HEK293 (cell line): ENCODE measurements around the gene EPO.

Experiments used
- CTCF ChIA-PET: fragments of 350-600 bp; formaldehyde crosslinking; extraction: SDS; loops from one replicate; lab custom pipeline; 2021; ENCODE audit warnings: antibody characterized with exemption; lab: Yijun Ruan, JAX
- POLR2A ChIA-PET: fragments of 300-600 bp; formaldehyde crosslinking; extraction: SDS; loops from one replicate; lab custom pipeline; 2020; ENCODE audit warnings: antibody characterized with exemption, inconsistent platforms; lab: Yijun Ruan, JAX
- H3K27ac ChIP-seq: fragments of 200-500 bp; sonication (Bioruptor generic); 2 replicates; pipeline ENCODE4 v1.5.1; 2014; ENCODE audit warnings: low read depth, low read length, control low read depth, inconsistent platforms; ENCODE audit errors: extremely low read depth
- H3K36me3 ChIP-seq, 2 experiments: fragments of 200-500 bp in 1 of 2; sonication (Bioruptor generic) in 1 of 2; 1 replicate in 1 of 2; 2 replicates in 1 of 2; pipeline ENCODE4 v1.5.1; 2014 to 2017; ENCODE audit warnings: inconsistent platforms in 2 of 2, low read length in 2 of 2; ENCODE audit not compliant: control insufficient read depth in 2 of 2, insufficient read depth in 1 of 2
- H3K4me1 ChIP-seq: fragments of 200-500 bp; sonication (Bioruptor generic); 2 replicates; pipeline ENCODE4 v1.5.1; 2014; ENCODE audit warnings: mild to moderate bottlenecking, low read length, inconsistent platforms; ENCODE audit not compliant: control insufficient read depth, insufficient read depth
- H3K4me3 ChIP-seq: 2 replicates; pipeline ENCODE4 v1.5.1; 2011; ENCODE audit warnings: low read depth, mild to moderate bottlenecking, control low read depth, low read length, moderate library complexity
- H3K9me3 ChIP-seq: fragments of 200-500 bp; sonication (Bioruptor generic); 2 replicates; pipeline ENCODE4 v1.5.1; 2014; ENCODE audit warnings: low read depth, low read length, inconsistent platforms; ENCODE audit not compliant: control insufficient read depth, insufficient read depth
- BCL11B ChIP-seq: fragments of 450-650 bp; formaldehyde crosslinking; IDR thresholded peaks from 2 replicates; pipeline ENCODE4 v1.5.1; 2016; ENCODE audit warnings: low read depth, missing biosample characterization, missing genetic modification characterization
- HOXA7 ChIP-seq: sonication (generic); formaldehyde crosslinking; IDR thresholded peaks from 2 replicates; pipeline ENCODE4 v1.8.1; 2022; ENCODE audit warnings: missing genetic modification reagents, borderline replicate concordance
- KLF1 ChIP-seq: fragments of 450-650 bp; formaldehyde crosslinking; IDR thresholded peaks from 2 replicates; pipeline ENCODE4 v1.5.1; 2016; ENCODE audit warnings: missing biosample characterization, missing genetic modification characterization
- KLF8 ChIP-seq: fragments of 450-650 bp; formaldehyde crosslinking; IDR thresholded peaks from 2 replicates; pipeline ENCODE4 v1.5.1; 2016; ENCODE audit warnings: missing biosample characterization, missing genetic modification characterization
- OSR2 ChIP-seq: fragments of 450-650 bp; formaldehyde crosslinking; IDR thresholded peaks from 2 replicates; pipeline ENCODE4 v1.5.1; 2016; ENCODE audit warnings: missing biosample characterization, missing genetic modification characterization
- SP2 ChIP-seq: fragments of 450-650 bp; formaldehyde crosslinking; IDR thresholded peaks from 2 replicates; pipeline ENCODE4 v1.5.1; 2016; ENCODE audit warnings: missing biosample characterization, missing genetic modification characterization
- SP3 ChIP-seq: fragments of 450-650 bp; formaldehyde crosslinking; IDR thresholded peaks from 2 replicates; pipeline ENCODE4 v1.5.1; 2016; ENCODE audit warnings: missing biosample characterization, missing genetic modification characterization
- ZNF155 ChIP-seq: fragments of 450-650 bp; formaldehyde crosslinking; IDR thresholded peaks from 2 replicates; pipeline ENCODE4 v1.5.1; 2016; ENCODE audit warnings: missing biosample characterization, missing genetic modification characterization
- ZNF302 ChIP-seq: fragments of 450-650 bp; formaldehyde crosslinking; IDR thresholded peaks from 2 replicates; pipeline ENCODE4 v1.5.1; 2016; ENCODE audit warnings: missing biosample characterization, missing genetic modification characterization, low read depth
- ZNF394 ChIP-seq: fragments of 450-650 bp; formaldehyde crosslinking; IDR thresholded peaks from 2 replicates; pipeline ENCODE4 v1.5.1; 2016; ENCODE audit warnings: missing biosample characterization, missing genetic modification characterization, mild to moderate bottlenecking, moderate library complexity, borderline replicate concordance
- ZNF548 ChIP-seq: fragments of 450-650 bp; formaldehyde crosslinking; IDR thresholded peaks from 2 replicates; pipeline ENCODE4 v1.5.1; 2016; ENCODE audit warnings: missing biosample characterization, missing genetic modification characterization
- ZNF596 ChIP-seq: fragments of 450-650 bp; IDR thresholded peaks from 2 replicates; pipeline ENCODE4 v1.5.0; 2018; ENCODE audit warnings: missing biosample characterization, mild to moderate bottlenecking, missing genetic modification characterization, moderate library complexity
- ZNF600 ChIP-seq: fragments of 450-650 bp; formaldehyde crosslinking; IDR thresholded peaks from 2 replicates; pipeline ENCODE4 v1.5.1; 2016; ENCODE audit warnings: missing biosample characterization, missing genetic modification characterization
- ZNF792 ChIP-seq: fragments of 450-650 bp; formaldehyde crosslinking; IDR thresholded peaks from 2 replicates; pipeline ENCODE4 v1.5.1; 2016; ENCODE audit warnings: missing biosample characterization, missing genetic modification characterization
- TF ChIP-seq, protein P1 (sequence below): fragments of 450-650 bp; formaldehyde crosslinking; IDR thresholded peaks from 2 replicates; pipeline ENCODE4 v1.5.1; 2016; ENCODE audit warnings: missing biosample characterization, missing genetic modification characterization, borderline replicate concordance
- TF ChIP-seq, protein P2 (sequence below): fragments of 450-650 bp; formaldehyde crosslinking; IDR thresholded peaks from 2 replicates; pipeline ENCODE4 v1.5.1; 2016; ENCODE audit warnings: missing biosample characterization, missing genetic modification characterization
- TF ChIP-seq, protein P3 (sequence below): fragments of 450-650 bp; formaldehyde crosslinking; IDR thresholded peaks from 2 replicates; pipeline ENCODE4 v1.5.1; 2016; ENCODE audit warnings: missing biosample characterization, missing genetic modification characterization
- TF ChIP-seq, protein P4 (sequence below): fragments of 450-650 bp; formaldehyde crosslinking; IDR thresholded peaks from 2 replicates; pipeline ENCODE4 v1.5.1; 2016; ENCODE audit warnings: missing biosample characterization, missing genetic modification characterization
- TF ChIP-seq, protein P5 (sequence below): fragments of 450-650 bp; formaldehyde crosslinking; IDR thresholded peaks from 2 replicates; pipeline ENCODE4 v1.5.1; 2016; ENCODE audit warnings: missing biosample characterization, missing genetic modification characterization

EPO gene

DNA sequence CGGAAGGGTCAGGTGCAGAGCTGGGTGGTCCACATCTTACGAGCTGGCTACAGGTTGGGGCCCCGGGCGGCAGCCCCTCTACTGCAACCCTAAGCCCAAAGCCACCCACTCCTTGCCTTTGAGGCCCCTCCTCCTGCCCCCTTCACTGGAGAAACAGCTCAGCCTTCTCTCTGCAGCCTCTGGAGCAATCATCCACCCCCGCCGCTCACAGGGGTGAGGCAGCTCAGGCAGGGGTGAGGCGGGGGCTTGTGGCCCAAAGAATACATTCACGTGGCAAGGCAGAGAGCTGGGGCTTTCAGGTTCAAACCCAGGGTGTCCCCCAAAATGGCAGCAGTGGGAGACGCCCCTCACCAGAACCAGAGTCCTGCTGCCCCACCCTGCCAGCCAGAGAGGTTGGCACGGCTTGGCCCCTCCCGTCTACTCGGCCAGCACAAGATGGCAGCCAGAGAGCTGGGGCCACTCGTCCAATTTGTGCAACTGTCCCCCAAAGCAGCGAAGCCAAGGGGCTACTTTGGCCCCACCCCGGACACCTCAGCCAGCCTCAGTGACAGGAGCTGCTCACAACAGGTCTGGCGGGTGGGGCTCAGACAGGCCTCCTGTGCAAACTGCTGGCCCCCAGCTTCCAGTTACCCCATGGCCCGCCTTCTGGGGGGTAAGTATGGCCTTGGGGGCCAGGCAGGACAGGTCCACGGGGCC is 39.5 kb upstream of the EPO start (continued):
- TF ChIP-seq, protein P1, sequence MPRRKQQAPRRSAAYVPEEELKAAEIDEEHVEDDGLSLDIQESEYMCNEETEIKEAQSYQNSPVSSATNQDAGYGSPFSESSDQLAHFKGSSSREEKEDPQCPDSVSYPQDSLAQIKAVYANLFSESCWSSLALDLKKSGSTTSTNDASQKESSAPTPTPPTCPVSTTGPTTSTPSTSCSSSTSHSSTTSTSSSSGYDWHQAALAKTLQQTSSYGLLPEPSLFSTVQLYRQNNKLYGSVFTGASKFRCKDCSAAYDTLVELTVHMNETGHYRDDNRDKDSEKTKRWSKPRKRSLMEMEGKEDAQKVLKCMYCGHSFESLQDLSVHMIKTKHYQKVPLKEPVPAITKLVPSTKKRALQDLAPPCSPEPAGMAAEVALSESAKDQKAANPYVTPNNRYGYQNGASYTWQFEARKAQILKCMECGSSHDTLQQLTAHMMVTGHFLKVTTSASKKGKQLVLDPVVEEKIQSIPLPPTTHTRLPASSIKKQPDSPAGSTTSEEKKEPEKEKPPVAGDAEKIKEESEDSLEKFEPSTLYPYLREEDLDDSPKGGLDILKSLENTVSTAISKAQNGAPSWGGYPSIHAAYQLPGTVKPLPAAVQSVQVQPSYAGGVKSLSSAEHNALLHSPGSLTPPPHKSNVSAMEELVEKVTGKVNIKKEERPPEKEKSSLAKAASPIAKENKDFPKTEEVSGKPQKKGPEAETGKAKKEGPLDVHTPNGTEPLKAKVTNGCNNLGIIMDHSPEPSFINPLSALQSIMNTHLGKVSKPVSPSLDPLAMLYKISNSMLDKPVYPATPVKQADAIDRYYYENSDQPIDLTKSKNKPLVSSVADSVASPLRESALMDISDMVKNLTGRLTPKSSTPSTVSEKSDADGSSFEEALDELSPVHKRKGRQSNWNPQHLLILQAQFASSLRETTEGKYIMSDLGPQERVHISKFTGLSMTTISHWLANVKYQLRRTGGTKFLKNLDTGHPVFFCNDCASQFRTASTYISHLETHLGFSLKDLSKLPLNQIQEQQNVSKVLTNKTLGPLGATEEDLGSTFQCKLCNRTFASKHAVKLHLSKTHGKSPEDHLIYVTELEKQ (tag by site-specific recombination) = no peak
- TF ChIP-seq ZNF548 (no peak), ZNF302 (tag by site-specific recombination) (no peak), HOXA7 (CRISPR knock-in tag) (no peak), ZNF792 (no peak), KLF1 (tag by site-specific recombination) (peak; percentile 28; the same call in 1 of the 2 replicates), KLF8 (peak; percentile 41; the same call in 1 of the 2 replicates), ZNF596 (tag by site-specific recombination) (no peak)
- TF ChIP-seq, protein P2, sequence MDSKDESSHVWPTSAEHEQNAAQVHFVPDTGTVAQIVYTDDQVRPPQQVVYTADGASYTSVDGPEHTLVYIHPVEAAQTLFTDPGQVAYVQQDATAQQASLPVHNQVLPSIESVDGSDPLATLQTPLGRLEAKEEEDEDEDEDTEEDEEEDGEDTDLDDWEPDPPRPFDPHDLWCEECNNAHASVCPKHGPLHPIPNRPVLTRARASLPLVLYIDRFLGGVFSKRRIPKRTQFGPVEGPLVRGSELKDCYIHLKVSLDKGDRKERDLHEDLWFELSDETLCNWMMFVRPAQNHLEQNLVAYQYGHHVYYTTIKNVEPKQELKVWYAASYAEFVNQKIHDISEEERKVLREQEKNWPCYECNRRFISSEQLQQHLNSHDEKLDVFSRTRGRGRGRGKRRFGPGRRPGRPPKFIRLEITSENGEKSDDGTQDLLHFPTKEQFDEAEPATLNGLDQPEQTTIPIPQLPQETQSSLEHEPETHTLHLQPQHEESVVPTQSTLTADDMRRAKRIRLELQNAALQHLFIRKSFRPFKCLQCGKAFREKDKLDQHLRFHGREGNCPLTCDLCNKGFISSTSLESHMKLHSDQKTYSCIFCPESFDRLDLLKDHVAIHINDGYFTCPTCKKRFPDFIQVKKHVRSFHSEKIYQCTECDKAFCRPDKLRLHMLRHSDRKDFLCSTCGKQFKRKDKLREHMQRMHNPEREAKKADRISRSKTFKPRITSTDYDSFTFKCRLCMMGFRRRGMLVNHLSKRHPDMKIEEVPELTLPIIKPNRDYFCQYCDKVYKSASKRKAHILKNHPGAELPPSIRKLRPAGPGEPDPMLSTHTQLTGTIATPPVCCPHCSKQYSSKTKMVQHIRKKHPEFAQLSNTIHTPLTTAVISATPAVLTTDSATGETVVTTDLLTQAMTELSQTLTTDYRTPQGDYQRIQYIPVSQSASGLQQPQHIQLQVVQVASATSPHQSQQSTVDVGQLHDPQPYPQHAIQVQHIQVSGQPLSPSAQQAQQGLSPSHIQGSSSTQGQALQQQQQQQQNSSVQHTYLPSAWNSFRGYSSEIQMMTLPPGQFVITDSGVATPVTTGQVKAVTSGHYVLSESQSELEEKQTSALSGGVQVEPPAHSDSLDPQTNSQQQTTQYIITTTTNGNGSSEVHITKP (tag by site-specific recombination) = peak; percentile 96
- TF ChIP-seq, protein P3, sequence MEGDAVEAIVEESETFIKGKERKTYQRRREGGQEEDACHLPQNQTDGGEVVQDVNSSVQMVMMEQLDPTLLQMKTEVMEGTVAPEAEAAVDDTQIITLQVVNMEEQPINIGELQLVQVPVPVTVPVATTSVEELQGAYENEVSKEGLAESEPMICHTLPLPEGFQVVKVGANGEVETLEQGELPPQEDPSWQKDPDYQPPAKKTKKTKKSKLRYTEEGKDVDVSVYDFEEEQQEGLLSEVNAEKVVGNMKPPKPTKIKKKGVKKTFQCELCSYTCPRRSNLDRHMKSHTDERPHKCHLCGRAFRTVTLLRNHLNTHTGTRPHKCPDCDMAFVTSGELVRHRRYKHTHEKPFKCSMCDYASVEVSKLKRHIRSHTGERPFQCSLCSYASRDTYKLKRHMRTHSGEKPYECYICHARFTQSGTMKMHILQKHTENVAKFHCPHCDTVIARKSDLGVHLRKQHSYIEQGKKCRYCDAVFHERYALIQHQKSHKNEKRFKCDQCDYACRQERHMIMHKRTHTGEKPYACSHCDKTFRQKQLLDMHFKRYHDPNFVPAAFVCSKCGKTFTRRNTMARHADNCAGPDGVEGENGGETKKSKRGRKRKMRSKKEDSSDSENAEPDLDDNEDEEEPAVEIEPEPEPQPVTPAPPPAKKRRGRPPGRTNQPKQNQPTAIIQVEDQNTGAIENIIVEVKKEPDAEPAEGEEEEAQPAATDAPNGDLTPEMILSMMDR (tag by site-specific recombination) = no peak
- TF ChIP-seq, protein P4, sequence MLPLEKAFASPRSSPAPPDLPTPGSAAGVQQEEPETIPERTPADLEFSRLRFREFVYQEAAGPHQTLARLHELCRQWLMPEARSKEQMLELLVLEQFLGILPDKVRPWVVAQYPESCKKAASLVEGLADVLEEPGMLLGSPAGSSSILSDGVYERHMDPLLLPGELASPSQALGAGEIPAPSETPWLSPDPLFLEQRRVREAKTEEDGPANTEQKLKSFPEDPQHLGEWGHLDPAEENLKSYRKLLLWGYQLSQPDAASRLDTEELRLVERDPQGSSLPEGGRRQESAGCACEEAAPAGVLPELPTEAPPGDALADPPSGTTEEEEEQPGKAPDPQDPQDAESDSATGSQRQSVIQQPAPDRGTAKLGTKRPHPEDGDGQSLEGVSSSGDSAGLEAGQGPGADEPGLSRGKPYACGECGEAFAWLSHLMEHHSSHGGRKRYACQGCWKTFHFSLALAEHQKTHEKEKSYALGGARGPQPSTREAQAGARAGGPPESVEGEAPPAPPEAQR (tag by site-specific recombination) = no peak

DNA sequence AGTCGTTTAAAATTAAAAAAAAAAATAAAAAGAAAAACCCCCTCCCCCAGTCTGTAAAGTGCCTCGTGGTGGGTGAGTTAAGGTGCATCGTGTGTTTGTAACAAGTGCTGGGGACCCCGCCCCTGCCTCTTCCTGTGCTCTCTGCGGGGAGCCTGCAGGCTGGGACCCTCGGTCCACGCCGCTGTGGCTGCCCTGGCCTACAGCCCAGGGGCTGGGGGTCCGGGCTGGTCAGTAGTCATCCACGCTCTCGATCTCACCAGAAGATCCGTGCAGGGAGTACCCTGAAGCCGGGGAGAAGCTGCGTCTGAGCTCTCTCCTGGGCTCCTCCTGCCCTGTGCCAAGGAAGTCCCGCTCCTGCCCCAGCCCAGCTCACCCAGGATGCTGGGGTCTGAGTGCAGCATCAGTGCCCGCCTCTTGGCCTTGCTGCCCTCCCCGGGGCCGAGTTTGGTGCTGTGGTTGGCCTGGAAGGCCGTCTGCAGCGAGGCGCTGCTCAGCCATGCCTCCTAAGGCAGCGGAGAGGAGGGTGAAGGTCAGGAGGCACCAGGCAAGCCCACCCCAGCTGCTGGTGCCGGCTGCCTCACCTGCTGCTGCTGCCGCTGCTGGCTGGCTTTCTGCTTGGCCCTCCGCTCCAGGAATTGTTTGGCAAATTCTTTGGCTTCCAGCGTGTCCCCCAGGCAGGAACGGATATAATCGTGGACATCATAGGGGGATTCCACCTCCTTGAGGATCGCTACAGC is 38.6 kb upstream of the EPO start:
- Histone ChIP-seq H3K36me3 (peaks cover 0 to 91% of the 10 kb centered on the region in 2 experiments; a peak in 2 of 3 replicates), H3K4me3 (no peak overlapping the region), H3K9me3 (no peaks in the 10 kb centered on the region), H3K27ac (0 out of 2 replicates have a peak overlapping the region, but pooled peaks have one; percentile 2), H3K4me1 (peaks cover 6% of the 10 kb centered on the region; the same call in 1 of the 2 replicates)
- CTCF ChIA-PET = interaction anchor here (0.6 to 8.4 kb wide), 2 partner anchors 10 to 683 kb away, joined by 3 to 77 read pairs; no protein-coding TSS in a partner anchor
- TF ChIP-seq ZNF394 (tag by site-specific recombination) (peak; percentile 98), ZNF155 (tag by site-specific recombination) (no peak), ZNF600 (peak; percentile 58; the same call in 1 of the 2 replicates), SP2 (peak; percentile 27), KLF8 (0 out of 2 replicates have a peak, but pooled peaks have one; percentile 10), OSR2 (tag by site-specific recombination) (no peak), SP3 (tag by site-specific recombination) (no peak), BCL11B (tag by site-specific recombination) (no peak)
- TF ChIP-seq, protein P5, sequence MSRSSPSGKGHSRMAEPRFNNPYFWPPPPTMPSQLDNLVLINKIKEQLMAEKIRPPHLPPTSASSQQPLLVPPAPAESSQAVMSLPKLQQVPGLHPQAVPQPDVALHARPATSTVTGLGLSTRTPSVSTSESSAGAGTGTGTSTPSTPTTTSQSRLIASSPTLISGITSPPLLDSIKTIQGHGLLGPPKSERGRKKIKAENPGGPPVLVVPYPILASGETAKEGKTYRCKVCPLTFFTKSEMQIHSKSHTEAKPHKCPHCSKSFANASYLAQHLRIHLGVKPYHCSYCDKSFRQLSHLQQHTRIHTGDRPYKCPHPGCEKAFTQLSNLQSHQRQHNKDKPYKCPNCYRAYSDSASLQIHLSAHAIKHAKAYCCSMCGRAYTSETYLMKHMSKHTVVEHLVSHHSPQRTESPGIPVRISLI (tag by site-specific recombination) = 0 out of 2 replicates have a peak, but pooled peaks have one; percentile 1
- POLR2A ChIA-PET = interaction anchor here (1.2 to 1.7 kb wide), 2 partner anchors 96 to 113 kb away, joined by 3 to 8 read pairs; partner anchors contain the start of genes FBXO24 and LRCH4
